PFSK-1 (cell line): ENCODE measurements around the gene ETS2.

Source experiments
- FOXP2 ChIP-seq: optimal IDR thresholded peaks from 2 replicates; pipeline ENCODE3; 2011; ENCODE audit warnings: borderline replicate concordance, control low read depth, inconsistent platforms; ENCODE audit not compliant: insufficient read depth; ENCODE audit errors: extremely low read length, extremely low read depth
- POLR2AphosphoS5 ChIP-seq: IDR thresholded peaks from 2 replicates; pipeline ENCODE4 v1.6.1; 2012; ENCODE audit warnings: low read depth, mild to moderate bottlenecking, control low read depth, low read length, moderate library complexity
- REST ChIP-seq, 2 experiments: IDR thresholded peaks; 2 replicates each; pipeline versions ENCODE4 v1.6.1 to v1.8.0; 2011 to 2012; ENCODE audit warnings: low read depth in 2 of 2, low read length in 2 of 2, control low read depth in 1 of 2, inconsistent platforms in 1 of 2, mild to moderate bottlenecking in 1 of 2, moderate library complexity in 1 of 2; ENCODE audit not compliant: insufficient read depth in 1 of 2
- SIN3A ChIP-seq: IDR thresholded peaks from 2 replicates; pipeline ENCODE4 v1.6.1; 2012; ENCODE audit warnings: mild to moderate bottlenecking, low read length, moderate library complexity, borderline replicate concordance; ENCODE audit not compliant: insufficient read depth
- TAF1 ChIP-seq: IDR thresholded peaks from 2 replicates; pipeline ENCODE4 v1.6.1; 2012; ENCODE audit warnings: low read length, control low read depth, borderline replicate concordance; ENCODE audit not compliant: insufficient read depth

The ETS2 gene

DNA sequence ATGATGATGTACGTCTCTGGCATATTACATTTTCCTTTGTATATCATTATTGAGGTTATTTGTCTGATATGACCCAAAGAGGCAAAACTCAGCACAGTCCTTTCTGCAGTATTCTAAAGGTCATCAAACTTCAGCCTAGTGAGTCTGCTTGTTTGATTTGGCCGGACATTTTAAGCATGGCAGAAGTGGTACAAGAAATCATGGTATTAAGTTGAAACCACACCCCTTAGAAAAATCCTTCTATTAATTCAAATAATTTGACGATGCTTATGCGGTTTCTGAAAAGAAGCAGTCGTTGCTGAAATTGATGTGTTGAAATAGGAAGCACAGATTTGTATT lies 5.1 kb downstream of the ETS2 start:
- TF ChIP-seq TAF1 (no peak), REST (IDR thresholded peaks at IDR 0.05; ENCODE audit: insufficient read depth in 1 of 2, low read depth in 2 of 2, low read length in 2 of 2) (no peak), SIN3A (no peak), FOXP2 (no peak), POLR2AphosphoS5 (no peak)

DNA sequence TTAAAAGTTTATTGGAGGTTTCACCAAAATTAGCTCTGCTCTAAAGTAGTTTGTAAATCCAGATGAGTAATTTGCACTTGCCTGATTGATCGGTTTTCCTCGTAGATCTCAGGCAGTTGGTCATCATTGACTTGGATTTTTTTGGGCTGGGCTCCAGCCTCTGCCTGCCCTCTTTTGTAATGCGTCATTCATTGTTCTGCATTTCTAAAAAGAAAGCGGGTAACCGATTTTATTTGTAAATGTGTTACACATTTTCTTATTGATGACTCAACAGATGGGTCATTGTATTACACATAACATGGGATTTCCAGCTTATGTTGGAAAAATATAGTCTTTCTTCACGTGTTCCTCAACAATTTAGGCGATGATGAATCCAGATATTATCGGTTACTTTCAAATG lies 5.5 kb downstream of the ETS2 start:
- TF ChIP-seq TAF1 = no peak
- no peak for TF ChIP-seq POLR2AphosphoS5
- no peak for TF ChIP-seq SIN3A
- TF ChIP-seq FOXP2 = no peak
- no peak for TF ChIP-seq REST (IDR thresholded peaks at IDR 0.05; ENCODE audit: insufficient read depth in 1 of 2, low read depth in 2 of 2, low read length in 2 of 2)

DNA sequence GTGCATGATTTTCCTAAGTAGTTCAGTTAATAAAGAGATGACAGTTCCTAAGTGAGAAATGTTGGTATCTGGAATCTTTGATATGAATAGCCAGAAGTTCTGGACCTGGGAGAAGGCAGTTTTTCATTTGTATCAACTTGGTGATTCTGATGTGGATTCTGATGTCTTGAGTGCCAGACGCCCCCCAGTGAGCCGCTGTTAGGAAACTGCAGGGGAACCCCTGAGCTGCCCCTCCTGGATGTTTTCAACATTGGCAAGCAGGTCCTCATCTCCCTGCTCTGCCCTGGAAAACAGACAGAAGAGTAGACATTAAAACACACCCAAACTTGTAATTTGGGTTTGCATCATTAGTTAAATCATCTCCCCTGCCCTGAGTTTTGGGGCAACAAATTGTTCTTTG lies 7.4 kb downstream of the ETS2 start:
- TF ChIP-seq FOXP2 (no peak), POLR2AphosphoS5 (no peak), SIN3A (no peak), TAF1 (no peak), REST (IDR thresholded peaks at IDR 0.05; ENCODE audit: insufficient read depth in 1 of 2, low read depth in 2 of 2, low read length in 2 of 2) (no peak)

DNA sequence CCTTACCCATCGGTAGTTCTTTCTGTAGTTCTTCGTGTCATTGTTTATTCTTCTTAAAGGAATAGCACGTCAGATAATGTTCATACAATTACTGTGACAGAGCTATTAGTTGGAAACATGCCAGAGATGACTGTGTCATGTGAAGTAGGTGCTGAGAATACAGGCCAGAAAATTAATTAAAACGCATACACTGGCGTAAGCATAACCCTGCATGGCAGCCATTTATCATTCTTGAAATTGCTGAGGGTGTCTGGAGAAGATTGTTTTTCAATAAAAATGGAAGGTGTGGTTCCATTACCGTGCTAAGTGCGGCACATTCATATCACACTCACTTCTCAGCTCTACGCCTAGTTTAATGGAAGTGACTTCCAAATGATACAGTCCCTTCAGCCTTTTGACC lies 7.8 kb downstream of the ETS2 start:
- no peak for TF ChIP-seq POLR2AphosphoS5
- TF ChIP-seq SIN3A = no peak
- no peak for TF ChIP-seq TAF1
- no peak for TF ChIP-seq FOXP2
- no peak for TF ChIP-seq REST (IDR thresholded peaks at IDR 0.05; ENCODE audit: insufficient read depth in 1 of 2, low read depth in 2 of 2, low read length in 2 of 2)
